ENCODE results near the gene MLYCD. TPM values are rescaled to one million over a fixed set of nuclear protein-coding genes. Genes with fewer than 3 reads are reported as not detected.

MLYCD gene
- total RNA-seq, 1 donor from 2014 or later, result 50.4 TPM

DNA sequence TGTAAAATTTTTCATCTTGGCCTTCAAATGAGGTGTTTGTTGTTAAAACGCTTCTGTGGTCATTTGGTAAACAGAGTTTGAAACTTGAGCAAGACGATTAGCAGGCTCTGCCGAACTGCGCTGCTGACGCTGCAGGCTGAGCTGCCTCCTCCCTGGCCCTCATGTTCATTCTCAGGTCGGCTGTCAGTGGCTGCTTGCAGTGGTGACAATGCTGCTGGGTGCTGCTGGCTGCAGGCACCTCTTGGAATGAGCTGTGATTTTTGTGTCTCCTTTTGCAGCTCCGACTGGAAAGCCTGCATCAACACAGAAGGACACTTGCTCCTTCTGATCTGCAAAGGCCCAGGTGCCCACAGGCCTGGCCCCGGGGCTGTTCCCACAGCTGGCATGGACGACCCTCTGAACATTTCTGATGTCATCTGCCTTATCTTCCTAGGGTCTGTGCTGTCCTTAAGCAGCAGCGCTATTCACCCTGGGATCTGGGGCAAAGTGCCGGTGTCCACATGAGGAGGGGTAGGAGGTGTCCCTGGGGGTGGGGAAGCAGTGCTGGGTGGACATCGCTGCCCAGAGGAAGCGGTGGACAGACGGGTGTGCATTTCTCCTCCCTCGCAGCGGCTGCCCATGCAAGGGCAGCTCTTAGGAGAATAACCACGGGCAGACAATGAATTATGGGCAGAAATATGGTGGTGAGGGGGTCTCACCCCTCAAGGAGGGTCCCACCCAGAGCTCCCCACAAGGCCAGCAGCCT, 31.1 kb downstream of the MLYCD start:
- TF ChIP-seq CTCF (IDR thresholded peaks at IDR 0.05; ENCODE audit: borderline replicate concordance), result no peak
- no peak overlapping the region for H3K27ac ChIP-seq (replicated peaks)
- peaks cover 1% of the 10 kb centered on the region for H3K36me3 ChIP-seq

DNA sequence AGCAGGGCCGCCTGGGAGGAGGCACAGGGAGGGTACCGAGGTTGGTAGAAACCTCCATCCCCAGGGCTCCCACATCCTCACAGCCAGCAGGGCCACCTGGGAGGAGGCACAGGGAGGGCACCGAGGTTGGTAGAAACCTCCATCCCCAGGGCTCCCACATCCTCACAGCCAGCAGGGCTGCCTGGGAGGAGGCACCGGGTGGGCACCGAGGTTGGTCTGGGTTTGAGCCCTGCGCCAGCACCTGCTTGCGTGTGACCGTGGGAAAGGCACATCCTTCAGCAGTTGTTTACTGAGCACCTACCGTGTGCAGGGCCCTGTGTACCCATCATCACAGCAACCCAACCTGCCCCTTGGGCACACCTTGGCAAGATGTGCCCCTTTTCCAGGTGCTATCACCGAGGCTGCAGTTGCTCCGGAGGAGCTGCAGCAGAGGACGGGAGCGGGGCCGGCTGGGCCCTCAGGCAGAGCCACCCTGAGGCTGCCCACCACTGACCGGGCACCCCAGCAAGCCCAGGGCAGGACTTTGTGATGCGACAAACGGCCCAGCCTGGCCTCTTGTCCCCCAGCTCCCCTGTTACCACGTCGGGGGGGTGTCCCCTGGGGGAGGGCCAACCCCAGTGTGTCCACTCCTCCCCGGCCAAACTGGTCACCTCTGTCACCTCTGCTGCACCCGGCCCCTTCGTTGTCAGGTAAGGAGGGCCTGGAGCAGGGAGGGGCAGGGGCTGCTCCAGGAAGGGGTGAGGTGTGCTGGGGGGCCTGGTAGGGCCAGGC, 32.0 kb downstream of the MLYCD start:
- DNase-seq, result no peak
- H3K4me3 ChIP-seq, result no peak overlapping the region
- no peak for TF ChIP-seq CTCF (IDR thresholded peaks at IDR 0.05; ENCODE audit: borderline replicate concordance)
- H3K9me3 ChIP-seq (replicated peaks), result no peaks in the 10 kb centered on the region
- H3K27me3 ChIP-seq (ENCODE audit: low read depth), result no peaks in the 10 kb centered on the region
- no peaks in the 10 kb centered on the region for H3K36me3 ChIP-seq
- intact Hi-C loops (cut with micrococcal nuclease), result no loop called here
- H3K27ac ChIP-seq (replicated peaks), result no peak overlapping the region
- H3K4me1 ChIP-seq, result peaks cover 27% of the 10 kb centered on the region

More for the DNA sequence above, 31.1 kb downstream of the MLYCD start:
- H3K9me3 ChIP-seq (replicated peaks), result no peaks in the 10 kb centered on the region
- DNase-seq, result no peak
- H3K4me3 ChIP-seq, result no peak overlapping the region
- no peaks in the 10 kb centered on the region for H3K27me3 ChIP-seq (ENCODE audit: low read depth)
- intact Hi-C loops (cut with micrococcal nuclease), result no loop called here
- peaks cover 27% of the 10 kb centered on the region for H3K4me1 ChIP-seq

DNA sequence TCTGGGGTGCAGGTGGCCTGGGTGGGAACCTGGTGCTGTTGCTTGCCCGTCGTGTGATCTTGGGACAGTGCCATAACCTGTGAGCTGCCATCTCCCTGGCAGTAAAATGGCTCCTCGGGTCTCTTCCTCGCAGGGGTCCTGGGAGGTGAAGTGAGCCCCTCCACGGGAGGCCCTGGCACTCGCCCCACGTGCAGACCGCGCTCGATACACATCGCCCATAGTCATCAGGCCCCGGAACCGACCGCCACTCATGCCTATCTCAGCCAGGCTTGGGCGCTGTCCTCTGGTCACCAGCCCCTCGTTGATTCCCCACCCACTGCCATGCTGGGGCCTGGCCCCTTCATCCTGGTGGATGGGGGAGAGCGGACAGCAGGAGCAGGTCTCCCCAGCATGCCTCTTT, 32.6 kb downstream of the MLYCD start:
- intact Hi-C loops (cut with micrococcal nuclease), result no loop called here

GRCh38 chr16:83932304-83932703, 33.4 kb downstream of the MLYCD start:
- Histone ChIP-seq H3K4me3 (no peak overlapping the region), H3K27ac (replicated peaks) (no peak overlapping the region), H3K36me3 (no peaks in the 10 kb centered on the region), H3K9me3 (replicated peaks) (no peaks in the 10 kb centered on the region), H3K4me1 (peaks cover 15% of the 10 kb centered on the region), H3K27me3 (ENCODE audit: low read depth) (no peaks in the 10 kb centered on the region)
- no peak for TF ChIP-seq CTCF (IDR thresholded peaks at IDR 0.05; ENCODE audit: borderline replicate concordance)
- no peak for DNase-seq
- intact Hi-C loops (cut with micrococcal nuclease), result no loop called here

More for the DNA sequence above, 32.6 kb downstream of the MLYCD start:
- DNase-seq, result no peak
- no peaks in the 10 kb centered on the region for H3K27me3 ChIP-seq (ENCODE audit: low read depth)
- no peak for TF ChIP-seq CTCF (IDR thresholded peaks at IDR 0.05; ENCODE audit: borderline replicate concordance)
- H3K27ac ChIP-seq (replicated peaks), result no peak overlapping the region
- H3K9me3 ChIP-seq (replicated peaks), result no peaks in the 10 kb centered on the region
- H3K4me1 ChIP-seq, result peaks cover 23% of the 10 kb centered on the region
- H3K36me3 ChIP-seq, result no peaks in the 10 kb centered on the region
- H3K4me3 ChIP-seq, result no peak overlapping the region

DNA sequence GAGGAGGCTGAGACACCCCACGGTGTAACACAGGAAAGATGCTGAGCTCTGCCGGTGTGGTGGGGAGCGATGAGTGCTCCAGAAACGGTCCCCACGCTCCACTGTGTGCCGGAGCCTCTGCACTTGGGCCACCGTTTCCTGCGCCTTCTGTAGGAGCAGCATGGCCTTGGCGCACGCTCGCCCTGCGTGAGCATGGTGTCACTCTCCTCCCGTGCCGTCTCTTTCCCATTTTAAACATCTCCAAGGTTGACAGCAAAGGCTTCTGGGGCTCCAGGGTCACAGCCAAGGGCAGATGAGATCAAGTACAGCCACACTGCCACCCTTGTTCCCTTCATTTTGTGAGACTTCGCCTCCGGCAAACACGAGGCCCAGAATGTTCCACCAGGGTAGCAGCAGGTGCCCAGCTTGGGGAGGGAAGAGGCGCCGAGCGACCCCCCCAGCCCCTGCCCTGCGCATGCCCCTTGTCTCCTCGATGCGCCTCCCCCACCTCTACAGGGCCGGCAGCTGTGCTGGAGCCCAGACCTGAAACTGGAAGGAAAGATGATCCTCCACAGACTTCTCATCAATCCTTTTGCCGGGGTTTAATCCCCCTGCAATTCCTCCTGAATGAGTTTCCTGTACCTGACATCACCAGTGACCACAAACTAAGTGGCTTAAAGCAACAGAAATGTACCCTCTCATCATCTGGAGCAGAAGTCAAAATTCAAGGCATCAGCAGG, 34.2 kb downstream of the MLYCD start:
- DNase-seq, result no peak
- Histone ChIP-seq H3K27ac (replicated peaks) (no peak overlapping the region), H3K4me1 (peaks cover 15% of the 10 kb centered on the region), H3K36me3 (no peaks in the 10 kb centered on the region), H3K27me3 (ENCODE audit: low read depth) (no peaks in the 10 kb centered on the region), H3K4me3 (no peak overlapping the region), H3K9me3 (replicated peaks) (no peaks in the 10 kb centered on the region)
- TF ChIP-seq CTCF (IDR thresholded peaks at IDR 0.05; ENCODE audit: borderline replicate concordance), result no peak
- intact Hi-C loops (cut with micrococcal nuclease), result no loop called here
